ENCODE data around the gene NFAM1.
A peak's percentile ranks its signal among the peaks of the same experiment; 100 is the strongest.

Gene NFAM1

GRCh38 chr22:42332089-42332488 is 100.1 kb downstream of the NFAM1 start:
- no peak for DNase-seq

- DNase-seq = peak; percentile 69 to 82
Observed at GRCh38 chr22:42331014-42331413, 101.2 kb downstream of the NFAM1 start.

Data from NCI-H2081 (cell line).